GM23338 (cell line): Measurements from ENCODE around the gene SEC14L1. TPM values are rescaled to one million over a fixed set of nuclear protein-coding genes. Genes with fewer than 3 reads are reported as not detected.

Experiments
- ATAC-seq: fragments of 200-7000 bp; cut with Tn5 transposase; 3 replicates; pipeline ENCODE4 v1.9.1; 2020
- DNase-seq: peaks from one replicate; pipeline ENCODE4 v3.0.0-alpha.2; 2015; ENCODE audit warnings: low spot score
- H2AFZ ChIP-seq: fragments of 200-600 bp; sonication (generic); 2 replicates; pipeline ENCODE4 v1.8.0; 2016; ENCODE audit warnings: antibody characterized with exemption, mild to moderate bottlenecking, moderate library complexity
- H3F3A ChIP-seq: fragments of 200-600 bp; sonication (generic); replicated peaks from 2 replicates; pipeline ENCODE4 v1.8.0; 2017; ENCODE audit warnings: antibody characterized with exemption, mixed run types, low read depth
- H3K27ac ChIP-seq: fragments of 200-600 bp; sonication (generic); 2 replicates; pipeline ENCODE4 v1.6.1; 2016; ENCODE audit warnings: low read depth
- H3K27me3 ChIP-seq: fragments of 200-600 bp; sonication (generic); 2 replicates; pipeline ENCODE4 v1.8.0; 2016; ENCODE audit warnings: mild to moderate bottlenecking, mixed run types, moderate library complexity; ENCODE audit not compliant: insufficient read depth
- H3K36me3 ChIP-seq: fragments of 200-600 bp; sonication (generic); 2 replicates; pipeline ENCODE4 v1.8.0; 2016; ENCODE audit warnings: mild to moderate bottlenecking; ENCODE audit not compliant: insufficient read depth
- H3K4me1 ChIP-seq: fragments of 200-600 bp; sonication (generic); 2 replicates; pipeline ENCODE4 v1.8.0; 2016; ENCODE audit warnings: mild to moderate bottlenecking, moderate library complexity; ENCODE audit not compliant: insufficient read depth
- H3K4me2 ChIP-seq: fragments of 200-600 bp; sonication (generic); 2 replicates; pipeline ENCODE4 v1.7.1; 2017; ENCODE audit warnings: mixed run types
- H3K4me3 ChIP-seq: fragments of 200-600 bp; sonication (generic); 2 replicates; pipeline ENCODE4 v1.6.1; 2016; ENCODE audit warnings: mixed run types
- H3K79me2 ChIP-seq: fragments of 200-600 bp; sonication (generic); replicated peaks from 2 replicates; pipeline ENCODE4 v1.8.0; 2017; ENCODE audit warnings: mild to moderate bottlenecking; ENCODE audit not compliant: insufficient read depth
- H3K9me2 ChIP-seq: fragments of 200-600 bp; sonication (generic); 2 replicates; pipeline ENCODE4 v1.8.0; 2017; ENCODE audit not compliant: insufficient read depth
- H4K20me1 ChIP-seq: fragments of 200-600 bp; sonication (generic); replicated peaks from 2 replicates; pipeline ENCODE4 v1.8.0; 2017; ENCODE audit warnings: mild to moderate bottlenecking; ENCODE audit not compliant: insufficient read depth
- H3K27ac Mint-ChIP-seq: 2 replicates; pipeline ENCODE4 v1.8.0; 2020; ENCODE audit warnings: inconsistent platforms, mild to moderate bottlenecking, moderate library complexity, mixed read lengths
- H3K27me3 Mint-ChIP-seq: 3 replicates; pipeline ENCODE4 v1.8.0; 2022; ENCODE audit warnings: low read depth, mild to moderate bottlenecking, moderate library complexity, mixed read lengths, inconsistent platforms; ENCODE audit not compliant: insufficient read depth, poor library complexity
- H3K36me3 Mint-ChIP-seq: 3 replicates; pipeline ENCODE4 v1.8.0; 2021; ENCODE audit warnings: low read depth, mild to moderate bottlenecking, inconsistent platforms, moderate library complexity, mixed read lengths
- H3K4me1 Mint-ChIP-seq: 3 replicates; pipeline ENCODE4 v1.8.0; 2020; ENCODE audit warnings: mild to moderate bottlenecking, inconsistent platforms, mixed read lengths
- H3K4me3 Mint-ChIP-seq: 3 replicates; pipeline ENCODE4 v1.8.0; 2021; ENCODE audit warnings: moderate library complexity, mild to moderate bottlenecking, inconsistent platforms, mixed read lengths
- H3K9me3 Mint-ChIP-seq: 3 replicates; pipeline ENCODE4 v1.8.0; 2020; ENCODE audit warnings: moderate library complexity, mild to moderate bottlenecking, inconsistent platforms, mixed read lengths
- CTCF ChIP-seq, 2 experiments: fragments of 200-600 bp in 1 of 2; sonication (generic) in 1 of 2; conservative IDR thresholded peaks; 2 replicates each; pipeline versions ENCODE4 v1.5.1 to v1.6.1; 2016 to 2017; ENCODE audit warnings: antibody characterized with exemption in 2 of 2, low read depth in 2 of 2, mild to moderate bottlenecking in 2 of 2, moderate library complexity in 1 of 2
- ETS1 ChIP-seq: IDR thresholded peaks from 2 replicates; pipeline ENCODE4 v1.6.1; 2016; ENCODE audit warnings: antibody characterized with exemption
- EZH2 ChIP-seq: fragments of 200-600 bp; sonication (generic); IDR thresholded peaks from one replicate; pipeline ENCODE4 v1.8.0; 2017; ENCODE audit warnings: antibody characterized with exemption, mild to moderate bottlenecking, low read depth; ENCODE audit not compliant: unreplicated experiment
- EZH2phosphoT487 ChIP-seq: fragments of 200-600 bp; sonication (generic); IDR thresholded peaks from one replicate; pipeline ENCODE4 v1.8.1; 2018; ENCODE audit warnings: antibody characterized with exemption; ENCODE audit not compliant: unreplicated experiment
- JUNB ChIP-seq: IDR thresholded peaks from one replicate; pipeline ENCODE4 v1.6.1; 2016; ENCODE audit warnings: antibody characterized with exemption; ENCODE audit not compliant: unreplicated experiment
- NANOG ChIP-seq: IDR thresholded peaks from 2 replicates; pipeline ENCODE4 v1.6.1; 2016; ENCODE audit warnings: antibody characterized with exemption, borderline replicate concordance
- POLR2AphosphoS5 ChIP-seq: IDR thresholded peaks from 2 replicates; pipeline ENCODE4 v1.6.1; 2016; ENCODE audit warnings: antibody characterized with exemption, low read depth
- REST ChIP-seq: IDR thresholded peaks from one replicate; pipeline ENCODE4 v1.6.1; 2018; ENCODE audit warnings: antibody characterized with exemption; ENCODE audit not compliant: unreplicated experiment
- ZNF114 ChIP-seq: fragments of 250-450 bp; sonication (Bioruptor Pico); IDR thresholded peaks from 2 replicates; pipeline ENCODE4 v1.5.0; 2020; ENCODE audit warnings: mild to moderate bottlenecking, moderate library complexity
- ZNF331 ChIP-seq: fragments of 250-450 bp; sonication (Bioruptor Pico); IDR thresholded peaks from 2 replicates; pipeline ENCODE4 v1.5.0; 2020; ENCODE audit warnings: low read depth, mild to moderate bottlenecking, moderate library complexity
- ZNF462 ChIP-seq: fragments of 250-450 bp; sonication (Bioruptor Pico); IDR thresholded peaks from 2 replicates; pipeline ENCODE4 v1.5.0; 2020; ENCODE audit warnings: mild to moderate bottlenecking, moderate library complexity
- polyA plus RNA-seq: library from polyadenylated mRNA; unstranded; fragments of >200 nt; fragmentation: Nextera tagmentation; extraction: Ambion mirVana; gene quantifications from 2 replicates; pipeline ENCODE4 v1.2.1, GENCODE V29; 2016
- total RNA-seq: library from RNA; depleted of rRNA; stranded (reverse); fragments of >200 nt; shearing (Covaris generic); gene quantifications from 2 replicates; pipeline ENCODE4 v1.2.3, GENCODE V29; 2014

SEC14L1 gene
- total and polyA plus RNA-seq, 2 experiments from 2014 or later = 26.8 to 54.8 TPM

GRCh38 chr17:77148077-77148939, 7.5 kb downstream of the SEC14L1 start:
- peaks cover 37% of the 10 kb centered on the region for H3K4me1 Mint-ChIP-seq

More at GRCh38 chr17:77148077-77148939, 7.5 kb downstream of the SEC14L1 start:
- Histone ChIP-seq H3K4me1 (peaks cover 31% of the 10 kb centered on the region), H3K36me3 (peaks cover 9% of the 10 kb centered on the region; the same call in 1 of the 2 replicates), H3K27me3 (no peaks in the 10 kb centered on the region), H3K79me2 (peaks cover 55% of the 10 kb centered on the region), H3K4me3 (no peak overlapping the region), H4K20me1 (peaks cover 17% of the 10 kb centered on the region), H3F3A (peaks cover 4% of the 10 kb centered on the region; the same call in 1 of the 2 replicates), H3K27ac (no peak overlapping the region), H3K9me2 (no peaks in the 10 kb centered on the region), H2AFZ (no peak overlapping the region), H3K4me2 (peak overlapping the region; percentile 15)
- Mint-ChIP-seq H3K27me3 (peaks cover 13% of the 10 kb centered on the region), H3K9me3 (no peaks in the 10 kb centered on the region), H3K4me3 (no peak overlapping the region), H3K27ac (no peak overlapping the region), H3K36me3 (peaks cover 4% of the 10 kb centered on the region; the same call in 2 of the 3 replicates)
- ATAC-seq = peak; percentile 49
- TF ChIP-seq ETS1 (no peak), ZNF114 (CRISPR knock-in tag) (no peak), EZH2 (no peak), NANOG (no peak), EZH2phosphoT487 (no peak), JUNB (no peak), CTCF (conservative IDR thresholded peaks at IDR 0.05; ENCODE audit: low read depth in 2 of 2) (no peak), REST (no peak), ZNF462 (CRISPR knock-in tag) (no peak), ZNF331 (no peak), POLR2AphosphoS5 (no peak)
- DNase-seq = no peak
